ENCODE data around the gene OR56A3. TPM values are rescaled to one million over a fixed set of nuclear protein-coding genes. Genes with fewer than 3 reads are reported as not detected.

OR56A3 gene
- total RNA-seq, 2 donors from 2014 or later = not detected

DNA sequence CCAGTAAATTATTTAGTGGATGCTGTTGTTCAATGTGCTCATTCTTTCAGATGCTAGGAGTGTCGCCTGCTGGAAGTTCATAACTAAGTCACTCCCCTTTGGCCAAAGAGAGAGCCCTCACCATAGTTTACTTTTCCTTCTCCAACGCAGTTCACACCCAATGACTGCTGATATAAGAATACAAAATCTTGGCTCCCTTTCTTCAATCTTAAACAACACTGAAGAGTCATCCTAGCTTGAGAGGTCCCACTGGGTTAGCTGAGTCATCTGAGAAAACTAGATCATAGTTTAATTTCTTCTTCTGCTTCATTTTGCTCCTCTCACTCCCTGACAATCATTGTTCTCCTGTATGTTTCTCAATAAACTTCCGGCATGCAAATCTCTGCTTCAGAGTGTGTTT is 50.1 kb downstream of the OR56A3 start:
- TF ChIP-seq, protein P1, sequence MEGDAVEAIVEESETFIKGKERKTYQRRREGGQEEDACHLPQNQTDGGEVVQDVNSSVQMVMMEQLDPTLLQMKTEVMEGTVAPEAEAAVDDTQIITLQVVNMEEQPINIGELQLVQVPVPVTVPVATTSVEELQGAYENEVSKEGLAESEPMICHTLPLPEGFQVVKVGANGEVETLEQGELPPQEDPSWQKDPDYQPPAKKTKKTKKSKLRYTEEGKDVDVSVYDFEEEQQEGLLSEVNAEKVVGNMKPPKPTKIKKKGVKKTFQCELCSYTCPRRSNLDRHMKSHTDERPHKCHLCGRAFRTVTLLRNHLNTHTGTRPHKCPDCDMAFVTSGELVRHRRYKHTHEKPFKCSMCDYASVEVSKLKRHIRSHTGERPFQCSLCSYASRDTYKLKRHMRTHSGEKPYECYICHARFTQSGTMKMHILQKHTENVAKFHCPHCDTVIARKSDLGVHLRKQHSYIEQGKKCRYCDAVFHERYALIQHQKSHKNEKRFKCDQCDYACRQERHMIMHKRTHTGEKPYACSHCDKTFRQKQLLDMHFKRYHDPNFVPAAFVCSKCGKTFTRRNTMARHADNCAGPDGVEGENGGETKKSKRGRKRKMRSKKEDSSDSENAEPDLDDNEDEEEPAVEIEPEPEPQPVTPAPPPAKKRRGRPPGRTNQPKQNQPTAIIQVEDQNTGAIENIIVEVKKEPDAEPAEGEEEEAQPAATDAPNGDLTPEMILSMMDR (IDR thresholded peaks at IDR 0.05) = no peak

DNA sequence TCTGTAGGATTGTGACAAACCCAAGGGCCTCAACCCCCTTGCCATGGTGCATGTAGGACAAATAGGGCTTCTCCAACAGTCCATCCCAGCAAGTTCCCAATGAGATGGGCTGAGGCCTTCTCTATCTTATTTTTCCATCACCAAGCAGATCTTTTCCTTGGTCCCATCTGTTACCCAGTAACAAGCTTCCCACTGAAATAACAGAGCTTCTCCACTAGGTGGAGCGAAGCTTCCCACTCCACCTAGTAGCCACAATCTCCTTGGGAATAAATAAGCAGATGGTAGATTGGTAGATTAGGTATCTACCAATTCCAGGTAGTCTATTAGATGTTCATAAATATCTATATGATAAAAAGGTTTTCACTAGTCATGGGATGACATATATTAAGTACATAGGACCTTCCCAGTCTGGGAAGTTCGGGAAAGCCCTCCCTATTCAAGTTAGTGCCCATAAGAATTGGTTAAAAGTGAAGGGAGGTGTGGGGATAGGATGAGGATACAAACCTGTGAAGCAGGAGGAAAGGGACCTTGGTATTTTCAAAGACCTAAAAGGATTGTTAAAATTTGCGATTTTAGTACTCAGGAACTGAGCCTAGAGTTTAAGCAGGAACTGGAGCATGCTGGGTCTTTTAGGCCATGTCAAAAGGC is 50.7 kb downstream of the OR56A3 start:
- Histone ChIP-seq H3K9ac (ENCODE audit: low read depth in 2 of 2, low read length in 2 of 2) (no peak overlapping the region), H3K4me3 (no peak overlapping the region), H3K36me3 (no peaks in the 10 kb centered on the region), H3K27me3 (no peaks in the 10 kb centered on the region), H3K27ac (no peak overlapping the region), H3K4me1 (no peaks in the 10 kb centered on the region), H3K9me3 (no peaks in the 10 kb centered on the region)
- no peak for DNase-seq
- intact Hi-C loops (cut with DNase I) = no loop called here
- TF ChIP-seq, protein P1 (IDR thresholded peaks at IDR 0.05) = peak; percentile 39

More for the DNA sequence above, 50.1 kb downstream of the OR56A3 start:
- H3K27ac ChIP-seq = no peak overlapping the region
- no peak overlapping the region for H3K4me3 ChIP-seq
- H3K9ac ChIP-seq (ENCODE audit: low read depth in 2 of 2, low read length in 2 of 2) = no peak overlapping the region
- no peaks in the 10 kb centered on the region for H3K36me3 ChIP-seq
- intact Hi-C loops (cut with DNase I) = no loop called here
- no peaks in the 10 kb centered on the region for H3K9me3 ChIP-seq
- no peak for DNase-seq
- H3K27me3 ChIP-seq = no peaks in the 10 kb centered on the region
- H3K4me1 ChIP-seq = no peaks in the 10 kb centered on the region

DNA sequence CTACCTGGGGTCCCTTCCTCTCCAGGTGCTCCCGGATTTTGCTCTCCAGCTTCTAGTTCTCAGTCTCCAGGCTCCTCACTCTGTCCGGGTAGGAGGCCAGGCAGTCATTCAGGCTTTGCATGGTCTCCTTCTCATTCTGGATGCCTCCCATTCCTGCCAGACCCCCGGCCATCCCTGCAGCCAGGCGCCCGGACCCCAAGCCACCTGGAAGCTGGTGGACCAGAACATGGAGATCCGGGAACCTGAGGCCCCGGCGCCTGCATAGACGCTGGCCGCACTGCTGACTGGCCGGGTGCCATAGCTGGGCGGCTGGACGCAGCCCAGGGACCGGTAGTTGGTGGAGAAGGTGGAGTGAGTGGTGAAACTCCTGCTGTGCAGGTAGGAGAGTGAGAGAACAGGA is 52.7 kb downstream of the OR56A3 start:
- no peak overlapping the region for H3K9ac ChIP-seq (ENCODE audit: low read depth in 2 of 2, low read length in 2 of 2)
- H3K4me1 ChIP-seq = no peaks in the 10 kb centered on the region
- H3K27ac ChIP-seq = no peak overlapping the region
- no peak for DNase-seq
- no peaks in the 10 kb centered on the region for H3K9me3 ChIP-seq
- no peaks in the 10 kb centered on the region for H3K36me3 ChIP-seq
- TF ChIP-seq, protein P1 (IDR thresholded peaks at IDR 0.05) = no peak
- intact Hi-C loops (cut with DNase I) = no loop called here
- H3K4me3 ChIP-seq = no peak overlapping the region
- H3K27me3 ChIP-seq = no peaks in the 10 kb centered on the region

Other genes starting within 250 kb of the OR56A3 start
- gene OR56B1, start 205.8 kb upstream of the OR56A3 start, total RNA-seq = not detected
- not detected for gene OR52N4, start 188.0 kb upstream of the OR56A3 start, total RNA-seq
- gene OR52N5, start 158.9 kb upstream of the OR56A3 start, total RNA-seq = not detected
- gene OR52N1, start 151.0 kb upstream of the OR56A3 start, total RNA-seq = not detected
- not detected for gene OR52N2, start 133.3 kb upstream of the OR56A3 start, total RNA-seq
- gene OR52E6, start 100.4 kb upstream of the OR56A3 start, total RNA-seq = not detected
- gene OR52E8, start 84.6 kb upstream of the OR56A3 start, total RNA-seq = not detected
- not detected for gene OR52E4, start 61.6 kb upstream of the OR56A3 start, total RNA-seq
- gene OR52E5, start 49.0 kb upstream of the OR56A3 start, total RNA-seq = not detected
- not detected for gene OR56A5, start 26.2 kb downstream of the OR56A3 start, total RNA-seq
- gene OR52L1, start 44.7 kb downstream of the OR56A3 start, total RNA-seq = not detected
- gene OR56A4, start 64.7 kb downstream of the OR56A3 start, total RNA-seq = not detected
- gene OR56A1, start 88.5 kb downstream of the OR56A3 start, total RNA-seq = not detected
- gene OR56B4, start 165.4 kb downstream of the OR56A3 start, total RNA-seq = not detected
- under 1 TPM in 1 of 2 donors, not detected in 1; 0.25 TPM for gene OR52B2, start 228.1 kb downstream of the OR56A3 start, total RNA-seq